GM21381 (cell line): Measurements from ENCODE around the gene PAF1.

ENCODE experiments used
- ATAC-seq: cut with Tn5 transposase; IDR thresholded peaks from one replicate; pipeline ENCODE4 v1.9.1; 2021; ENCODE audit warnings: mild to moderate bottlenecking, moderate library complexity; ENCODE audit not compliant: unreplicated experiment

Gene PAF1

DNA sequence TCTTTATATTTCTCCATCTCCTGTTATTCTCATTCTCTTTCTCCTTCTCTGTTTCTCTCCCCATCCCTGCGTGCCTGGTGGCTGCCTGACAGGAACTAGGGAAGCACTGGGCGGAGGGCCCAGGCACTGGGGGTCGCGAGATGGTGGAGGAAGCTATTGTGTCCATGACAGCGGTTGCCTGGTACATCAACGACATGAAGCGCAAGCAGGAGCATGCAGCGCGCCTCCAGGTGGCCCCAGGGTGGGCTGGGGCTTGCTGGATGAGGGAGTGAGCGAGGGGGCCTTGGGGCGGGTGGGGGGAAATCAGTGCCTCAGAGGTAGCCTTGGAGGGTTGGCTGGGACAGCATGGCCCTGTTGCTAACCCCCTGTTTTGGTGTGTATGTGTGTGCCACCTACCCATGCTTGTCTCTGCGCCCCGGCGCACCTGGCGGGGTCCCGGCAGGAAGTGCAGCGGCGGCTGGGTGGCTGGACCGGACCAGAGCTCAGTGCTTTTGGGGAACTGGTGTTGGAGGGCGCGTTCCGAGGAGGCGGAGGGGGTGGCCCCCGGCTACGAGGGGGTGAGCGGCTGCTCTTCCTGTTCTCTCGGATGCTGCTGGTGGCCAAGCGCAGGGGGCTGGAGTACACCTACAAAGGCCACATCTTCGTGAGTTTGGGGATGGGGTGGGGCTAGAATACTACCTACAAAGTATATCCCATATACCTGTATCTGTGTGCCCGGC is 26.7 kb upstream of the PAF1 start:
- no peak for ATAC-seq

DNA sequence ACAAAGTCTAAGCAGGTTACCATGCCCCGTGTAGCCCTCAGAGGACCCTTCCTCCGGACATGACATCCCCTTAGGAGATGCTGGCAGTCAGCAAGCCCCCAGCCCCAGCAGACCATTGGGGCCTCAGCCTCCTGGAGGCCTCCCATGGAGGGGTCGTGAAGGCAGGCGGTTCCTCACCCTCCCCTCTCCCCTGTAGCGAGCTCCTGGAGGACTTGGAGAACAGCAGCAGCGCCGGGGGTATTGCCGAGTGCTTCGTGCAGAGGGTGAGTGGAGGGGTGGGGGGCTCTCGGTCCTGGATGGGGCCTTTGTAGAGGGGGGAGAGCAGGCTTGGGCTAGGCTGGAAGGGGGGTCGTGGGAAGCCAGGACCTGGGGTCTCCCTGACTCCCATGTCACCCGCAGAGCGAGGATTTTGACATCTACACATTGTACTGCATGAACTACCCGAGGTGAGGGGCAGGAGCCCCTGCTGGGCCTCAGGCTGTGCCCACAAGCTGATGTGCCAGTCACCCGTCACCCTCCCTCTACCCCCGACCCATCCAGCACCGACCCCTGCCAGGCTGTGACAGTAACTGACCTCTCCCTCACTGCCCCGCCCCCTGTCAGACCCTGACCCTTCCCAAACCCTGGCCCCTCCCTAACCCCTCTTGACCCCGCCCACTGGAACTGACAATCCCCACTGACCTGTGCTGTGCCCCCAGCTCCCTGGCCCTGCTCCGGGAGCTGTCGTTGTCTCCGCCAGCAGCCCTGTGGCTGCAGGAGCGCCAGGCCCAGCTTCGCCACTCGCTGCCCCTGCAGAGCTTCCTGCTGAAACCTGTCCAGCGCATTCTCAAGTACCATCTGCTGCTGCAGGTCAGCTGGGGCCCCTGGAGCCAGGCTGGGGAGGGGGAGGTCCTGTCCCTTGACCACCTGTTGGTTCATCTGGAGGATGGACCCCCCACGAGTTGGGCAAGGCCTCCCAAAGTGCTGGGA is 25.5 kb upstream of the PAF1 start:
- no peak for ATAC-seq

- ATAC-seq = no peak
These were observed 24.5 kb upstream of the PAF1 start for GRCh38 chr19:39415111-39416046.

DNA sequence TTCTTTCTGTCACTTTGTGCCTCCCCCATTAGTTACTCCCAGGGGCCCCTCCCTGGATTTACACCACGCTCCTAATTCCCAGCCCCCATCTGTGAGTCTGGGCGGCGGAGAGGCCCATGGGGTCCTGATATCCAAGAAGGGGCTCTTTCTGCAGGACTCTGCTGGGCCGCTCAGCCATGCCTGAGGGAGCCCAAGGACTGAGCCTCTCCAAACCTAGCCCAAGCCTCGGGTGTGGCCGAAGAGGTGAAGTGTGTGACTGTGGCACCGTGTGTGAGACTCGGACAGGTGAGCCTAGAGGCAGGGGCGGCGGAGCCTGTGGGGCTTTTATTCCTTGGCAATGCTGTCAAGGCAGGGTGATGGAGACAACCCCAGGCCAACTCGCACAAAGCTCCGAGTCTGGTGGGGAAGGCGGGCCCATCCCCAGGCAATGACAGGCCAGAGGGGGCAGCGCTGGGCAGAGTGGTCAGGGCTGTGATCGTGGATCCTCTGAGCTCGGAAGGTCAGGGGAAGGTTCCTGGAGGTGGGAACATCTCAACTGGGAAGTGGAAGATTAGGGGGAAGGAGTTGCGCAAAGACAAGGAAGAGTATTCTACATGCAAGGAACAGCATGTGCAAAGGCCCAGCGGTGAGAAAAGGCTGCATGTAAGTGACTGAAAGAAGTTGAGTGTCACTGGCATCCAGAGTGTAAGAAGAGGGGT is 23.2 kb upstream of the PAF1 start:
- ATAC-seq = no peak

- ATAC-seq = no peak
These were observed 22.5 kb upstream of the PAF1 start for GRCh38 chr19:39413272-39413910.

DNA sequence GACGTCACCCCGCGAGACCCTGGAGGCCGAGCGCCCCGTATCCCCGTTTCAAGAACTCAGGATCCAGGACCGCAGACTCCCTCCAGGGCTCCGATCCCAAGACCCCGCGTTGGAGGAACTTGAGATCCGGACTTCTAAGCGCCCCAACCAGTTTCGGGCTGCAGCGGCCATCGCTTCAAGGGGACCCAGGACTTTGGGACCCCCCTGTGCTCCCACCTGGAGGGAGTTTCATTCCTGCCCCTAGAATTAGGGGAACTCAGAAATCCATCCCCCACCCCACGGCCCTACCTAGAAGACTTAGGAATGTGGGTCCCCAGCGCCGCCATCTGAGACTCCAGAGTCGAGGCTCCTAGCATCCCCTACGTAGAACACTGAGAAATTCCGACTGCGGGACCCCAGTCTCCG is 22.0 kb upstream of the PAF1 start:
- no peak for ATAC-seq

DNA sequence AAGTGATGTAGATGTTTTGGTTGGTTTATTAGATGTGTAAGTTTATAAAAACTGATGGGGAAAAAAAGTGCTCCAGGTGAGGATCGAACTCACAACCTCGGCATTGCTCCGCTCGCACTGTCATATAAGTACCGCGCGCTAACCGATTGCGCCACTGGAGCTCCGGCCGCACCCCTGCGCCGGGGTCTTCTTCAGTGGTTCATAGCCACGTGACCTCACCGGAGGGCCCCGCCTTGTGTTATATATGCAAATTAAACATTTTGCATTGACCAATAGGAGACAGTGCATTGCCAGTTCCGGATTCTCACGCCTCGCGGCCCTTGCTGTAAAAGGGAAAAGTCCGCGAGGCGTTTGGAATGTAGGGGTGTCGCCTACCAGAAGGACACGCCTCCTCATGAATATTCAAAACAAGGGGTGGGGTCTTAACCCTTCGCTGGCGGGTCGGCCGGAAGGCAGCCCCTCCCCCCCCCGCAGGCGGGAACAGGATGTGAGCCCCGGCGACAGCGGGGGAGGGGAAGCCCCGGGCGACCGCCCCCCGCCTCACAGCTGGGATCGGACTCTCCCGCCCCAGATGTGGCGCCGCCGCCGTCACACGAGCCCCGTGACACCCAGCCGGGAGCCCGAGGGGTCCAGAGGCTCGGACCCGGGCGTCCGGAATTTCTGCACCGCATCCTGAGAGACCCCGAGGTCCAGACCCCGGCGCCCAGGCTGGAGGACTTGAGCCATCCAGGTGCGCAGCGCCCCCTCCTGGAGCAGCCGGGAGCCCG is 21.4 kb upstream of the PAF1 start, which contains the start of gene PLEKHG2:
TSS of gene PLEKHG2 (plus strand) at position 570 of the 767 bp plus-strand sequence. CDS start 1,418 bp downstream, outside the sequence.
- ATAC-seq = peak; percentile 46

DNA sequence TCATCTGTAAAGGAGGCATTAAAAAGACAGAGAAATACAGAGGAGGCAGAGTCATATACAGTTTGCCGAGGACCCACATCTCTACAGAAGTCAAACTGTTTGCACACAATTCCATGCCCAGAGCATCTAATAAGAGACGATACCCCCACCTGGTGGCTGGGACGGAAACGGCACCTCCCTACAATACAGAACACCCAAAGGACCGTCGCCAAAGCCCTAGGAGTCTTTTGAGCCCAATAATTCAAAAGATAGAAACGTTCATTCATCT is 20.9 kb upstream of the PAF1 start:
- peak; percentile 18 for ATAC-seq

DNA sequence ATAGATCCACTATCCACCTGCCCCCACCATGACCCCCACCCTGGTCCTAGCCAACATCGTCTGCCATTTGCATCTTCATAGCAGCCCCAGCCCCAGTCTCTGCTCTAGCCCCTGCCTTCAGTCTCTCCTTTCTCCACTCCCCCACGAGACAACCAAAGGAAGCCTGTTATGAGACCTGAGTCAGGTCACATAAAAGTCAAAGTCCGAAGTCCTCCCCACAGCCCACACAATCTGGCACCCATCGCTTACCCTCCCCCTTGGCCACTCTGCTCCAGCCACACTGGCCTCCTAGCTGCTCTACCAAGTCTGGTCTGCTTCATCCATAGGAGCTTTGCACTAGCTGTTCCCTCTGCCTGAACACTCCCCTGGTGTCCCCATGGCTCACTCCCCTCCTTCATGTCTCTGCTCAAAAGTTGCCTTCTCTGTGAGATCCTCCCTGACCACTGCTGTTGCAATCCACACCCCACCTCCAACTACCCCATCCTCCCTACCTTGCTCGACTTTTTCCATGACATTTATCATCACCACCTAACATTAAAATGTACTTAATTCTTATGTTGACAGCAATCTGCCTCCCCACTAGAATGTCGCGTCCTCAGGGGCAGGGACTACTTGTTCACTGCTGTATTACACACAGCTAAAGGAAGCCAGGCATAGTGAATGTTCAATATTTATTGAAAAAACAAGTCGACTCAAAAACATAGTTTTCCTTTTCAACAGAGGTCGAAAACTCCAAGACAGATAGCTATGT is 20.4 kb upstream of the PAF1 start:
- no peak for ATAC-seq

- no peak for ATAC-seq
These were observed 19.9 kb upstream of the PAF1 start for GRCh38 chr19:39410831-39411080.

DNA sequence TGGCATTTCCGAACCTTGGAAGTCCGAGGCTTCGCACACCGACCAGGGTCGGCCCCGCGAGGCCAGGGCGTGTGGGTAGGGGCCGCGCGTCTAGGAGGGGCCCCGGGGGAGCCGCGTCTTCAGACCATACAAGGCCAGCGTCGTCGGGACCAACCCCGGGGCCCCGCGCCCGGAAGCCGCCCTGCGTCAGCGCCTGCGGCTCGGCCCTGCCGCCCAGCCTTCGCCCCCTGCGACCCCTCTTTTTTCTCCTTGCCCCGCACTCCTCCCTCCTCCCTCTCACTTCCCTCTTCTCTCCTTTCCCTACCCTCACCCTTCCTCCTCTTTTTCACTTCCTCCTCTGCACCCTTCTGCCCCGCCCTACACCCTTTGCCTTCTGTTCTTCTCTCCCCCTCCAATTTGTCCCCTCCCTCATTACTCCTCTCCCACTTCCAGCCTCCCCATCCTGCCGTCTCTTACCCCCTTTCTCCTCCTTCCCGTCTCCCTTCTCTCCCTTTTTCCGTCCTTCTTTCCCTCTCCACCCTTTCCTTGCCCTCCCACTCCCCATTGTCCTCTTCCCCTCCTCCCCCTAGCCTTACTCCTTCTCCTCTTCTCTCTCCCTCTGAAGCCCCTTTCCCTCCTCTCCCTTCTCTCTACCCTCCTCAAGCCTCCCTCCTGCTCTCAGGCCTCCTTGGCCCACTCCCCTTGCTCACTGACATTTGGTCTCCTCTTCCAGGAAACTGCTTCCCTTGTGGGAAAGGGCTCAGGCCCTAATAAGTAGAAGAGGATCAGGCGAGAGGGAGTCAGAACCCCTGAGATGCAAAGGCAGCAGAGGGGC is 19.3 kb upstream of the PAF1 start:
- no peak for ATAC-seq

DNA sequence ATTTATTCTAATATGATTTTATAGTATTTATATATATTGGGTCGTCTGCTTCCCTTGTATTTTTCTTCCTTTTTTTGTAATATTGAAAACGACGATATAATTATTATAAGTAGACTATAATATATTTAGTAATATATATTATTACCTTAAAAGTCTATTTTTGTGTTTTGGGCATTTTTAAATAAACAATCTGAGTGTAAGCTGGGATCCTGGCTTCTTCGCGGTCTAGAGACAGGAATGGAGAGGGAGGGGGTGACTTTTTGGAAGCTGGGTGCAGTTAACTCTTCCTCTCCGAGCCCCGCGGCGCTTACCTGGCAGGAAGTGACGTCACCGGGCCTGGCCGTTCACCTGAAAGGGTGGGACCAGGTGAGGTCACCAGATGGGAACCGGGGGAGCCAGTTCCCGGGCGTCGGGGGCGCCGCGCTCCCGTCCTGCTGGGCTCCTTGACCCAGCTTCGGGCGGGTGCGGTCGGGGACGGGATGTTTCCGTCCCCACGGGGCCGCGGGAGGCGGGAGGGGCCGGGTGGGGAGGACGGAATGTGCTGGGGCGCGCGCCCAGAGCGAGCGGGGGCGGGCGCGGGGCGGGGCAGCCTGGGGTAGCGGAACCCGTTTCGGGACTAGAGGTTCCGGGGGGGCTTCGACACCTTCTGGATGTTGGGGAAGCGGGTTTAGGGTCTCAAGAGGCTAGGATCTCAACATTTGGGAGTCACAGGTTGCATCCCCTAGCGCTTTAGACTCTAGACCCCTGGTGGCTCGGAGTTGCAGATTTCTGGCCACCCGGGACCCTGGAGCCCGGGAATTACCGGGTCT is 18.5 kb upstream of the PAF1 start:
- ATAC-seq = no peak

- ATAC-seq = no peak
These were observed 17.7 kb upstream of the PAF1 start for GRCh38 chr19:39408392-39409207.

DNA sequence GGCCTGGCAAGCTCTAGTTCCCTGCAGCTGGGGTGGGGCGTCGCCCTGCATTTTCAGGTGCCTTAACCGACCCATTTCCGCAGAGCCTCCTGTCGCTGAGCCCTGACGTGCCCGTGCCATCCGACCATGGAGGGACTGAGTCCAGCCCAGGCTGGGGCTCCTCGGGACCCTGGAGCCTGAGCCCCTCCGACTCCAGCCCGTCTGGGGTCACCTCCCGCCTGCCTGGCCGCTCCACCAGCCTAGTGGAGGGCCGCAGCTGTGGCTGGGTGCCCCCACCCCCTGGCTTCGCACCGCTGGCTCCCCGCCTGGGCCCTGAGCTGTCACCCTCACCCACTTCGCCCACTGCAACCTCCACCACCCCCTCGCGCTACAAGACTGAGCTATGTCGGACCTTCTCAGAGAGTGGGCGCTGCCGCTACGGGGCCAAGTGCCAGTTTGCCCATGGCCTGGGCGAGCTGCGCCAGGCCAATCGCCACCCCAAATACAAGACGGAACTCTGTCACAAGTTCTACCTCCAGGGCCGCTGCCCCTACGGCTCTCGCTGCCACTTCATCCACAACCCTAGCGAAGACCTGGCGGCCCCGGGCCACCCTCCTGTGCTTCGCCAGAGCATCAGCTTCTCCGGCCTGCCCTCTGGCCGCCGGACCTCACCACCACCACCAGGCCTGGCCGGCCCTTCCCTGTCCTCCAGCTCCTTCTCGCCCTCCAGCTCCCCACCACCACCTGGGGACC is 16.9 kb upstream of the PAF1 start:
- ATAC-seq = no peak

DNA sequence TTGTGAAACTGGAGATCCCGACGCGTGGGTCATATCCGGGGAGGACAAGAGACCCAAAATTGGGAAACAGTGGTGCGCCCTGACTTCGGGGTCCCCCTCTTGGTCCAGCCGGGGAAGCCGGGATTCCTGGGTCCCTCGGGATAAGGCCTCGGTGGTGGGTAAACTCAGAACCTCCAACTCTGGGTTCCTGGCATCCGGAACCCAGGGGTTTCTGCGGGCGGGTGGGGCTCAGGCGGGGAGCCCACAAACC is 16.4 kb upstream of the PAF1 start:
- ATAC-seq = no peak
